ENCODE measurements around the gene HSF2. TPM values are rescaled to one million over a fixed set of nuclear protein-coding genes. Genes with fewer than 3 reads are reported as not detected.

Gene HSF2
- total RNA-seq, 4 donors from 2014 or later, result 6.9 to 21.5 (median 11.4) TPM

GRCh38 chr6:122381494-122382265 lies 17.8 kb upstream of the HSF2 start:
- Histone ChIP-seq H3K9me3 (no peaks in the 10 kb centered on the region), H3K4me1 (no peaks in the 10 kb centered on the region), H3K36me3 (no peaks in the 10 kb centered on the region), H3K4me3 (no peak overlapping the region), H3K27me3 (no peaks in the 10 kb centered on the region), H3K27ac (no peak overlapping the region)
- TF ChIP-seq CTCF (IDR thresholded peaks at IDR 0.05), result peak; percentile 40 to 81 (median 75)
- TF ChIP-seq POLR2A (IDR thresholded peaks at IDR 0.05), result no peak
- DNase-seq, result peak in 2 of 3 donors; percentile 49 to 73

- no peaks in the 10 kb centered on the region for H3K4me1 ChIP-seq
- no peaks in the 10 kb centered on the region for H3K36me3 ChIP-seq
- H3K9me3 ChIP-seq, result no peaks in the 10 kb centered on the region
- H3K27ac ChIP-seq, result no peak overlapping the region
- no peak overlapping the region for H3K4me3 ChIP-seq
- no peak for DNase-seq
- H3K27me3 ChIP-seq, result no peaks in the 10 kb centered on the region
- TF ChIP-seq POLR2A (IDR thresholded peaks at IDR 0.05) (no peak), CTCF (IDR thresholded peaks at IDR 0.05) (no peak)
Observed at GRCh38 chr6:122385857-122386612, 13.4 kb upstream of the HSF2 start.

GRCh38 chr6:122388945-122389344 lies 10.5 kb upstream of the HSF2 start:
- Histone ChIP-seq H3K4me1 (no peaks in the 10 kb centered on the region), H3K27ac (no peak overlapping the region), H3K4me3 (no peak overlapping the region), H3K9me3 (no peaks in the 10 kb centered on the region), H3K27me3 (no peaks in the 10 kb centered on the region), H3K36me3 (no peaks in the 10 kb centered on the region)
- DNase-seq, result no peak
- TF ChIP-seq POLR2A (IDR thresholded peaks at IDR 0.05) (no peak), CTCF (IDR thresholded peaks at IDR 0.05) (no peak)

GRCh38 chr6:122389704-122390372 lies 9.6 kb upstream of the HSF2 start:
- Histone ChIP-seq H3K9me3 (no peaks in the 10 kb centered on the region), H3K27ac (no peak overlapping the region), H3K4me1 (no peaks in the 10 kb centered on the region), H3K36me3 (no peaks in the 10 kb centered on the region), H3K4me3 (no peak overlapping the region), H3K27me3 (no peaks in the 10 kb centered on the region)
- no peak for DNase-seq
- no peak for TF ChIP-seq CTCF (IDR thresholded peaks at IDR 0.05)
- TF ChIP-seq POLR2A (IDR thresholded peaks at IDR 0.05), result no peak

GRCh38 chr6:122392564-122393350 lies 6.7 kb upstream of the HSF2 start:
- Histone ChIP-seq H3K36me3 (no peaks in the 10 kb centered on the region), H3K4me3 (no peak overlapping the region), H3K9me3 (no peaks in the 10 kb centered on the region), H3K27me3 (no peaks in the 10 kb centered on the region), H3K27ac (no peak overlapping the region), H3K4me1 (no peaks in the 10 kb centered on the region)
- no peak for DNase-seq
- TF ChIP-seq CTCF (IDR thresholded peaks at IDR 0.05), result no peak
- no peak for TF ChIP-seq POLR2A (IDR thresholded peaks at IDR 0.05)
